Right lobe of liver (tissue), 6 donors: ENCODE data around the gene COX7B. TPM values are rescaled to one million over a fixed set of nuclear protein-coding genes. Genes with fewer than 3 reads are reported as not detected.

Experiments used
- ATAC-seq, 4 donors: fragments of 200-7000 bp; cut with Tn5 transposase; one replicate each; pipeline ENCODE4 v1.9.1; 2020; ENCODE audit warnings: mild to moderate bottlenecking in 4 of 4, moderate library complexity in 4 of 4
- DNase-seq, 3 donors: peaks; one replicate each; pipeline ENCODE4 v3.0.0-alpha.2; 2020
- H3K27ac ChIP-seq, 3 donors: fragments of 200-600 bp; one replicate each; pipeline ENCODE4 v1.8.0; 2022
- H3K27me3 ChIP-seq, 2 donors: fragments of 200-600 bp; one replicate each; pipeline ENCODE4 v1.8.0; 2022
- H3K36me3 ChIP-seq, 4 donors: fragments of 200-600 bp; sonication (generic) in 1 of 4; one replicate each; pipeline versions ENCODE4 v1.5.1 to v1.8.0; 2017 to 2022; ENCODE audit warnings: control low read depth in 1 of 4
- H3K4me1 ChIP-seq, 4 donors: fragments of 200-600 bp; sonication (generic) in 1 of 4; one replicate each; pipeline versions ENCODE4 v1.5.1 to v1.8.0; 2017 to 2022; ENCODE audit warnings: control low read depth in 1 of 4
- H3K4me3 ChIP-seq, 3 donors: fragments of 200-600 bp; one replicate each; pipeline ENCODE4 v1.8.0; 2022
- H3K9me3 ChIP-seq, 4 donors: fragments of 200-600 bp; sonication (generic) in 1 of 4; one replicate each; pipeline versions ENCODE4 v1.5.1 to v1.8.0; 2017 to 2022; ENCODE audit warnings: control low read depth in 1 of 4
- POLR2A ChIP-seq: fragments of 450-650 bp; IDR thresholded peaks from one replicate; pipeline ENCODE4 v1.6.1; 2017; ENCODE audit warnings: antibody characterized with exemption, mild to moderate bottlenecking
- WGBS: methylation state at CpG from one replicate; pipeline ENCODE4 v1.1.6; 2018; ENCODE audit warnings: low coverage, low lambda C conversion rate; ENCODE audit not compliant: insufficient coverage; ENCODE audit errors: missing lambda C conversion rate; 5-methylcytosine and 5-hydroxymethylcytosine counted together
- intact Hi-C, 2 donors: fragments of 100-400 bp; cut with DNase I; formaldehyde crosslinking; loops; one replicate each; pipeline versions ENCODE4 v1.11.2 to v1.14.1; 2022
- total RNA-seq, 6 experiments: library from RNA; depleted of rRNA in 2 of 6; stranded (reverse); fragments of >200 nt in 2 of 6; fragmentation: NEBNext Ultra II Directional in 3 of 6; extraction: Animal tissue kit (Norgen Biotek cat#: 25700) in 3 of 6; gene quantifications; one replicate each; pipeline versions ENCODE4 v1.1.0 to v1.2.4, GENCODE V29; 2016 to 2023
- TF ChIP-seq, protein P1 (sequence below), 4 donors: fragments of 200-600 bp in 3 of 4; fragments of 450-650 bp in 1 of 4; IDR thresholded peaks; one replicate each; pipeline versions ENCODE4 v1.5.1 to v1.8.0; 2016 to 2022; ENCODE audit warnings: antibody characterized with exemption in 4 of 4, mild to moderate bottlenecking in 2 of 4
- donor health status: DM: no; HTN: yes; CAD: no.
- donor health status: DM: no; HTN: no; CAD: no.
- donor health status: DM: no; HTN: no; CAD: no.
- donor health status: DM: no; HTN: yes; CAD: no.
- donor health status: DM: no; HTN: yes; CAD: no.

Gene COX7B
- total RNA-seq, 6 experiments from 2014 or later = 144 to 906 (median 181) TPM

DNA sequence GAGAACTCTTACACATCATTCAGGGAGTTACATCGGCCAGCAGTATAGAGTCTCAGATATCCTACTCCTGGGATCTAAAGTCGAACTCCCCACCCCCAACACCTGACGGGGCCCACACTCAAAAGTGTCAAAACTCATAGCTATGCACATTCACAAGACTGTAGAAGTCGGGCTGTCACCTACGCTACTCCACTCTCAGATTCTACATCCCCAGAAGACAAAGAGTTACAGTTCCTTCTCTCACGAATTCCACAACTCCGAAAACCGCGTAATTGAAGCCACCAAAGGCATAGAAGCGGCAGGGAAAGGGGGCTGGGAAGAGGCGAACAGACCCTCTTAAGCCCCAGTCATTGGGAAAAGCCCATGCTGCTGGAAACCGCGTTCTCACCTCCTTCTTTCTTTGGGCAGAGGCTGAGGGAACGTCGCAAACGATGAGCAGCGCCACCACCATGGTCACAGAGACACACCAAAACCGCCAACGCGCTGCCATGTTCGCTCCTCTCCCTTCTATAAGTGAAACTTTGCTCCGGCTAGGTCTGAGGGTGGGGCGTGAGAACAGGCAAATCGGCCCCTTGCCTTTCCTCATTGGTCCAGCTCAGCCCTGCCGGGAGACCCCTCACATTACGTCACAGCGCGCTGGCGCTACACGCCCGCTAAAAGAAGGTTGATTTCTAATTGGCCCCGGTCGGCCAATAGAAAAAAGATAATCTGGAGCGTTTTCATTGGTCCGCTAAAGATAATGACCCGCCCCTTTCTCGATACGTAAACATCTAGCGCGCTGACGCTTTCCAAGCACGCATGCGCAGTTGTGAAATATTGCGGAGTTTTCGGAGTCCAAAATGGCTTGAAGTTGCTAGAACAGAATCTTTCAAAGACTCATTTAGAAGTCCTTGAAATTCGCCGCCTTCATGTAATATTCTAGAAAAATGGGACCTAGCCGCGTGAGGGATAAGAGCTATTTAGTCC is 4.1 kb upstream of the COX7B start, which contains the start of gene MAGT1:
TSS of gene MAGT1 (minus strand) at position 515 of the 966 bp plus-strand sequence. CDS start at position 490, 25 bp downstream.
- intact Hi-C loops = no loop called here
- Histone ChIP-seq H3K27ac (peak within 1 kb of the TSS; percentile 79 to 94 (median 89)), H3K9me3 (no peaks in the 10 kb centered on the region), H3K4me3 (peak within 1 kb of the TSS; percentile 48 to 67 (median 57)), H3K36me3 (no peaks in the 10 kb centered on the region), H3K4me1 (peaks cover 0 to 8% (median 2%) of the 10 kb centered on the region in 4 donors), H3K27me3 (no peaks in the 10 kb centered on the region)
- DNase-seq (peak; percentile 91 to 94 (median 94)), ATAC-seq (peak; percentile 89 to 97 (median 93))
- TF ChIP-seq, protein P1, sequence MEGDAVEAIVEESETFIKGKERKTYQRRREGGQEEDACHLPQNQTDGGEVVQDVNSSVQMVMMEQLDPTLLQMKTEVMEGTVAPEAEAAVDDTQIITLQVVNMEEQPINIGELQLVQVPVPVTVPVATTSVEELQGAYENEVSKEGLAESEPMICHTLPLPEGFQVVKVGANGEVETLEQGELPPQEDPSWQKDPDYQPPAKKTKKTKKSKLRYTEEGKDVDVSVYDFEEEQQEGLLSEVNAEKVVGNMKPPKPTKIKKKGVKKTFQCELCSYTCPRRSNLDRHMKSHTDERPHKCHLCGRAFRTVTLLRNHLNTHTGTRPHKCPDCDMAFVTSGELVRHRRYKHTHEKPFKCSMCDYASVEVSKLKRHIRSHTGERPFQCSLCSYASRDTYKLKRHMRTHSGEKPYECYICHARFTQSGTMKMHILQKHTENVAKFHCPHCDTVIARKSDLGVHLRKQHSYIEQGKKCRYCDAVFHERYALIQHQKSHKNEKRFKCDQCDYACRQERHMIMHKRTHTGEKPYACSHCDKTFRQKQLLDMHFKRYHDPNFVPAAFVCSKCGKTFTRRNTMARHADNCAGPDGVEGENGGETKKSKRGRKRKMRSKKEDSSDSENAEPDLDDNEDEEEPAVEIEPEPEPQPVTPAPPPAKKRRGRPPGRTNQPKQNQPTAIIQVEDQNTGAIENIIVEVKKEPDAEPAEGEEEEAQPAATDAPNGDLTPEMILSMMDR (IDR thresholded peaks at IDR 0.05) = no peak
- TF ChIP-seq POLR2A = peak; percentile 89
- WGBS = 20% methylated on average over 42 of the region's 49 CpGs

DNA sequence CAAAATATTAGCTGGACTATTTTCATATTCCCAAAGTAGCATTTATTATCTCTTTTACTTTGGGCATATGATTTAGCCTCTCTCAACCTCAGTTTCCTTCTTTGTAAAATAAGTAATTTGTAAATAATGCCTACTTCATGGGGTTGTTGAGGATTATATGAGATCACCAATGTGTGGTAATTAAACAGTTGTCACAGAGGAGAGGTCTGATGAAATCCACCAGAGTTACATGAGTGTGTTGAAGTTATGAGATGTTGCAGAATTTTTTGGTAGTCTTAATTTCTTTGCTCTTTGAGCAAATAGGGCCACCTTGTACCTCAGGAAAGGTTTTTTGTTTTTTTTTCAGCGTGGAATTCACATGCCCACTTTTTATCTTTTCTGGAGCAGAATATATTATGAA is 1.4 kb downstream of the COX7B start:
- 20% methylated on average over 1 of the region's 1 CpG for WGBS
- peak overlapping the region; percentile 38 to 66 (median 65) for H3K4me3 ChIP-seq
- intact Hi-C loops = no loop called here
- no peak for TF ChIP-seq POLR2A
- TF ChIP-seq, protein P1 (IDR thresholded peaks at IDR 0.05) = no peak
- no peaks in the 10 kb centered on the region for H3K9me3 ChIP-seq
- H3K4me1 ChIP-seq = no peaks in the 10 kb centered on the region
- H3K27me3 ChIP-seq = no peaks in the 10 kb centered on the region
- DNase-seq (no peak), ATAC-seq (peak in 1 of 4 donors; percentile 24)
- peaks cover 0 to 9% (median 0%) of the 10 kb centered on the region in 4 donors for H3K36me3 ChIP-seq
- H3K27ac ChIP-seq = peak overlapping the region; percentile 71 to 80 (median 78)

DNA sequence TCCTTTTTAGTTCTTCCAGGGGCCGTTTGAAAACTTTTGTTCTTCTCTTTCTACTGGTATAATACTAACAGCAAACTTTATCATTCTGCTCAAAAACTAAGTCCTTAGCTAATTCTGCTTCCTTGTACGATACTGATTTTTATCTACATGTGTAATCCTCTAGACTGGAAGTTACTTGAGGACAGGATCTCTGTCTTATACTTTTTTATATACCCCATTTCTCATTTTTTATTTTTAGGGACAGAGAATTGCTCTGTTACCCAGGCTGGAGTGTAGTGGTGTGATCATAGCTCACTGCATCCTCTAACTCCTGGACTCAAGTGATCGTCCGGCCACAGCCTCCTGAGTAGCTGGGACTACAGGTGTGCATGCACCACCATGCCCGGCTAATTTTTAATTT is 2.2 kb downstream of the COX7B start:
- Histone ChIP-seq H3K36me3 (peaks cover 0 to 9% (median 0%) of the 10 kb centered on the region in 4 donors), H3K4me1 (no peaks in the 10 kb centered on the region), H3K9me3 (no peaks in the 10 kb centered on the region), H3K27me3 (no peaks in the 10 kb centered on the region), H3K4me3 (no peak overlapping the region), H3K27ac (no peak overlapping the region)
- TF ChIP-seq, protein P1 (IDR thresholded peaks at IDR 0.05) = no peak
- no peak for TF ChIP-seq POLR2A
- no peak for DNase-seq
- WGBS = 63% methylated on average over 3 of the region's 5 CpGs
- intact Hi-C loops = no loop called here
- ATAC-seq = no peak

DNA sequence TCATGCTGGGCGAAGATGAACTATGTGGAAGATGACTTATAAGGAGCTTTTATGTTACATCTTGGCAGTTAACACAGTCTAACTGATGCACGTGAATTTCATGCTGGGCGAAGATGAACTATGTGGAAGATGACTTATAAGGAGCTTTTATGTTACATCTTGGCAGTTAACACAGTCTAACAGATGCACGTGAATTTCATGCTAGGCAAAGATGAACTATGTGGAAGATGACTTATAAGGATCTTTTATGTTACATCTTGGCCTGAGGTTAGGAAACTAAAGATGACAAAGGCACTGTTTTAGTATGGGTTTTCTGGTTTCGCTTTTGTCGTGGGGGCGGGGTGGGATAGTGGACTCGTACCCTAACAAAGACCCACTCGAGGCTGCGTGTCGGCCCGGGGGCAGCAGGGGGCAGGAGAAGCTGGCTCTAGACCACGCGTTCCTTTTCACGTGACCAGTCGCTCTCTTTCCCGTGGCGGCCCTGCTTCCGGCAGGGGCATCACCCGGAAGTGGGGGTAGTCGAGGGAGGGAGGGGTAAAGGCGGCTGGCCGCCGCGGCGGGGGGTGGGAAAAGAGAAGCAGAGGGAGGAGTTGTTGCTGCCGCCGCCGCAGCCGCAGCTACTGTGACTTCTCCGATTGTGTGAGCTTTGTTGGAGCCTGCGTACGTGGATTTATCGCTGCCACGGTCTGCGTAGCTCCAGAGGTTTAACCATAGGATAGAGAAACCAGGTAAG is 11.0 kb downstream of the COX7B start, which contains the start of gene ATP7A:
TSS of gene ATP7A (plus strand) at position 586 of the 733 bp plus-strand sequence. CDS start 60,949 bp downstream, outside the sequence.
- intact Hi-C loops = no loop called here
- Histone ChIP-seq H3K27ac (peak within 1 kb of the TSS; percentile 52 to 67 (median 62)), H3K4me1 (no peaks in the 10 kb centered on the region), H3K36me3 (no peaks in the 10 kb centered on the region), H3K4me3 (peak within 1 kb of the TSS; percentile 23 to 53 (median 48)), H3K9me3 (no peaks in the 10 kb centered on the region), H3K27me3 (peaks cover 0 to 5% of the 10 kb centered on the region in 2 donors)
- WGBS = 23% methylated on average over 17 of the region's 36 CpGs
- DNase-seq (peak; percentile 87 to 92 (median 91)), ATAC-seq (peak; percentile 97 to 99 (median 97))
- TF ChIP-seq, protein P1 (IDR thresholded peaks at IDR 0.05) = peak; percentile 34 to 51 (median 39)
- peak; percentile 28 for TF ChIP-seq POLR2A
